ENCODE data around the gene FERMT3.

GRCh38 chr11:64238076-64238475 is 31.6 kb downstream of the FERMT3 start:
- TF ChIP-seq, protein P1, sequence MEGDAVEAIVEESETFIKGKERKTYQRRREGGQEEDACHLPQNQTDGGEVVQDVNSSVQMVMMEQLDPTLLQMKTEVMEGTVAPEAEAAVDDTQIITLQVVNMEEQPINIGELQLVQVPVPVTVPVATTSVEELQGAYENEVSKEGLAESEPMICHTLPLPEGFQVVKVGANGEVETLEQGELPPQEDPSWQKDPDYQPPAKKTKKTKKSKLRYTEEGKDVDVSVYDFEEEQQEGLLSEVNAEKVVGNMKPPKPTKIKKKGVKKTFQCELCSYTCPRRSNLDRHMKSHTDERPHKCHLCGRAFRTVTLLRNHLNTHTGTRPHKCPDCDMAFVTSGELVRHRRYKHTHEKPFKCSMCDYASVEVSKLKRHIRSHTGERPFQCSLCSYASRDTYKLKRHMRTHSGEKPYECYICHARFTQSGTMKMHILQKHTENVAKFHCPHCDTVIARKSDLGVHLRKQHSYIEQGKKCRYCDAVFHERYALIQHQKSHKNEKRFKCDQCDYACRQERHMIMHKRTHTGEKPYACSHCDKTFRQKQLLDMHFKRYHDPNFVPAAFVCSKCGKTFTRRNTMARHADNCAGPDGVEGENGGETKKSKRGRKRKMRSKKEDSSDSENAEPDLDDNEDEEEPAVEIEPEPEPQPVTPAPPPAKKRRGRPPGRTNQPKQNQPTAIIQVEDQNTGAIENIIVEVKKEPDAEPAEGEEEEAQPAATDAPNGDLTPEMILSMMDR (IDR thresholded peaks at IDR 0.05; ENCODE audit: low read depth, low read length, poor library complexity, severe bottlenecking), result no peak
- TF ChIP-seq EZH2phosphoT487 (IDR thresholded peaks at IDR 0.05; ENCODE audit: borderline replicate concordance, low read length), result no peak
